Activated naive CD8-positive, alpha-beta T cell treated with anti-CD3 and anti-CD28 coated beads for 36 hours (primary cell): Measurements from ENCODE around the gene SNX21. TPM values are rescaled to one million over a fixed set of nuclear protein-coding genes. Genes with fewer than 3 reads are reported as not detected.

Source experiments
- DNase-seq: peaks from one replicate; pipeline ENCODE4 v3.0.0; 2021
- H3K27ac Mint-ChIP-seq: one replicate; pipeline ENCODE4 v1.8.0; 2022; ENCODE audit warnings: mild to moderate bottlenecking, moderate library complexity, mixed read lengths
- H3K27me3 Mint-ChIP-seq: one replicate; pipeline ENCODE4 v1.8.0; 2022; ENCODE audit warnings: mild to moderate bottlenecking, mixed read lengths
- H3K36me3 Mint-ChIP-seq: one replicate; pipeline ENCODE4 v1.8.0; 2021; ENCODE audit warnings: mild to moderate bottlenecking, mixed read lengths
- H3K4me1 Mint-ChIP-seq: one replicate; pipeline ENCODE4 v1.8.0; 2021; ENCODE audit warnings: mixed read lengths
- H3K4me3 Mint-ChIP-seq: one replicate; pipeline ENCODE4 v1.8.0; 2022; ENCODE audit warnings: mild to moderate bottlenecking, moderate library complexity, mixed read lengths
- H3K9me3 Mint-ChIP-seq: one replicate; pipeline ENCODE4 v1.8.0; 2022; ENCODE audit warnings: mixed read lengths
- total RNA-seq, 2 experiments: library from RNA; stranded (reverse); gene quantifications; one replicate each; pipeline ENCODE4 v1.2.3, GENCODE V29; 2021

The SNX21 gene
- total RNA-seq, 2 experiments from 2014 or later, result 1.3 to 1.5 TPM

DNA sequence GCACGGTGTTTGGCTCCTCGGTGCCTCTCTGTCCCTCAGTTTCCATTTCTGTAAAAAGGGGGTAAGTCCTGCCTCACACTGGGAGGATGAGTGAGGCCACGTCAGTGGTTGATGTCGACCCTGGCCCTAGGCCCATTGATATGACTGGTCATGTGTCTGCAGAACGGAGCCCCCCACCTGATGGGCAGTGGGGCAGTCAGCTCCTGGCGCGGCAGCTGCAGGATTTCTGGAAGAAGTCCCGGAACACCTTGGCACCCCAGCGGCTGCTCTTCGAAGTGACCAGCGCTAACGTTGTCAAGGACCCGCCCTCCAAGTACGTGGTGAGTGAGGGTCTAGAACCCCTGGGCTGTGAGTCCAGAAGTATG, 1.2 kb downstream of the SNX21 start:
- no peak overlapping the region for H3K4me3 Mint-ChIP-seq
- H3K27ac Mint-ChIP-seq, result no peak overlapping the region
- no peaks in the 10 kb centered on the region for H3K36me3 Mint-ChIP-seq
- peaks cover 3% of the 10 kb centered on the region for H3K27me3 Mint-ChIP-seq
- no peaks in the 10 kb centered on the region for H3K9me3 Mint-ChIP-seq
- DNase-seq, result no peak
- peaks cover 8% of the 10 kb centered on the region for H3K4me1 Mint-ChIP-seq

DNA sequence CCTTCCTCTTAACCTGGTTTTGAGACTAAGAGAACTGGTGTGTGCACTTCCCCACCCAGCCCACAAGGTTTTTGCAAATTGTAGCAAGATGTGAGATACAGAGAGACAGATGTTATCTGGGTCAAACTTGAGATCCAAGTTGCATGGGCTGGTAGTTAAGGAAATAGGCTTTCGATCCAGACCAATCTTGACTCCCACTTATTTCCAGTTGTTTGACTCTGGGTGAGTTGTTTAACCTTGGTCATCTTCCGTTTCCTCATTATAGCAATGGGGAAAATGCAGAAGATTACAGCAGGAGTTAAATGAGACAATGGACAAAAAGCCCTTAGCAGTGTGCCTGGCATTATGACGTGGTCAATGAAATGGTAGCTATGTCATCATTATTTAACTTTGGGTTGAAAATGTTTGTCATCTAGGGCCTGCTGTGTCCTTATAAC, 1.7 kb downstream of the SNX21 start:
- DNase-seq, result no peak
- H3K27me3 Mint-ChIP-seq, result peaks cover 2% of the 10 kb centered on the region
- peaks cover 8% of the 10 kb centered on the region for H3K4me1 Mint-ChIP-seq
- no peak overlapping the region for H3K4me3 Mint-ChIP-seq
- no peaks in the 10 kb centered on the region for H3K9me3 Mint-ChIP-seq
- H3K27ac Mint-ChIP-seq, result no peak overlapping the region
- no peaks in the 10 kb centered on the region for H3K36me3 Mint-ChIP-seq

DNA sequence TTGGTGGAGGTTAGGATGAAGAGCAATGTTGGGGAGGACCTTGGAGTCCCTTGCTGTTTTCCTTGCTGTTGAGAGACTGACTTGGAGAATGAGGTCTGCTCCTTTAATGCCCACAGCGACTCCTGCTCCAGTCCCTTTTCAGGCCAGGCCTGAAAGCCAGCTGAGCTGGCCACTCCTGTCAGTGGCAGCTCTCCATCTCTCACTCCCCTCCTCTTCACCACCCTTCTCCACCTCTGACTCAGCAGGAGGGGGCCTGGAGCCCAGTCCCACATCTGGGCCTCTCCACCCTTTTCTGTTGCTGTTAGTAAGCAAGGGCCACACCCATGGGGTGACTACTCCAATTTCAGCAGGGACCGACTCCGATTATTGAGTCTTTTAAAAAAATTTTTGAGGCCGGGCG, 2.2 kb downstream of the SNX21 start:
- H3K27ac Mint-ChIP-seq, result no peak overlapping the region
- DNase-seq, result no peak
- no peaks in the 10 kb centered on the region for H3K27me3 Mint-ChIP-seq
- no peak overlapping the region for H3K4me3 Mint-ChIP-seq
- peaks cover 8% of the 10 kb centered on the region for H3K4me1 Mint-ChIP-seq
- no peaks in the 10 kb centered on the region for H3K9me3 Mint-ChIP-seq
- H3K36me3 Mint-ChIP-seq, result no peaks in the 10 kb centered on the region

DNA sequence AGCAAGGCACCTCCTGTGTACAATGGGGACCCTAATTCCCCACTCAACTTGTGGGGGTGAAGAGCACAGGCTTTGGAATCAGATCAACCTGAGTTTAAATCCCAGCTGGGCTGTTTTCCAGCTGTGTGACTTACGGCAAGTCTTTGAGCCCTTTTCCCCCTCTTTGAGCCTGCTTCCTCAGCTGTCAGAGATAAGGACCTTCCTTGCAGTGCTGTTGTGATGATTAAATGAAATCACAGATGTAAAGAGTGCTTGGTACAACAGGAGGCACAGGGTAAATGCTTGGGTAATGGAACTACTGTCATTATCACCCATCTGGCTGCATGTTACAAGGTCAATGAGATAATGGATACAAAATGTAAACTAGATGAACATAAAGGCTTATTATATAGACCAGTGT, 3.2 kb downstream of the SNX21 start:
- DNase-seq, result no peak
- H3K27me3 Mint-ChIP-seq, result no peaks in the 10 kb centered on the region
- H3K4me1 Mint-ChIP-seq, result peaks cover 8% of the 10 kb centered on the region
- no peaks in the 10 kb centered on the region for H3K36me3 Mint-ChIP-seq
- no peak overlapping the region for H3K27ac Mint-ChIP-seq
- no peaks in the 10 kb centered on the region for H3K9me3 Mint-ChIP-seq
- no peak overlapping the region for H3K4me3 Mint-ChIP-seq

DNA sequence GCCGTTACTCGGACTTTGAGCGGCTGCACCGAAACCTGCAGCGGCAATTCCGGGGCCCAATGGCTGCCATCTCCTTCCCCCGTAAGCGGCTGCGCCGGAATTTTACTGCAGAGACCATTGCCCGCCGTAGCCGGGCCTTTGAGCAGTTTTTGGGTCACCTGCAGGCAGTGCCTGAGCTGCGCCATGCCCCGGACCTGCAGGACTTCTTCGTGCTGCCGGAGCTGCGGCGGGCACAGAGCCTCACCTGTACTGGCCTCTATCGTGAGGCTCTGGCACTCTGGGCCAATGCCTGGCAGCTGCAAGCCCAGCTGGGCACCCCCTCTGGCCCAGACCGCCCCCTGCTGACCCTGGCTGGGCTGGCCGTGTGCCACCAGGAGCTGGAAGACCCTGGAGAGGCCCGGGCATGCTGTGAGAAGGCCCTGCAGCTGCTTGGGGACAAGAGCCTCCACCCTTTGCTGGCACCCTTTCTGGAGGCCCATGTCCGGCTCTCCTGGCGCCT, 7.2 kb downstream of the SNX21 start:
- peaks cover 4% of the 10 kb centered on the region for H3K36me3 Mint-ChIP-seq
- DNase-seq, result no peak
- H3K4me1 Mint-ChIP-seq, result no peaks in the 10 kb centered on the region
- no peak overlapping the region for H3K27ac Mint-ChIP-seq
- no peaks in the 10 kb centered on the region for H3K27me3 Mint-ChIP-seq
- H3K9me3 Mint-ChIP-seq, result no peaks in the 10 kb centered on the region
- H3K4me3 Mint-ChIP-seq, result no peak overlapping the region

DNA sequence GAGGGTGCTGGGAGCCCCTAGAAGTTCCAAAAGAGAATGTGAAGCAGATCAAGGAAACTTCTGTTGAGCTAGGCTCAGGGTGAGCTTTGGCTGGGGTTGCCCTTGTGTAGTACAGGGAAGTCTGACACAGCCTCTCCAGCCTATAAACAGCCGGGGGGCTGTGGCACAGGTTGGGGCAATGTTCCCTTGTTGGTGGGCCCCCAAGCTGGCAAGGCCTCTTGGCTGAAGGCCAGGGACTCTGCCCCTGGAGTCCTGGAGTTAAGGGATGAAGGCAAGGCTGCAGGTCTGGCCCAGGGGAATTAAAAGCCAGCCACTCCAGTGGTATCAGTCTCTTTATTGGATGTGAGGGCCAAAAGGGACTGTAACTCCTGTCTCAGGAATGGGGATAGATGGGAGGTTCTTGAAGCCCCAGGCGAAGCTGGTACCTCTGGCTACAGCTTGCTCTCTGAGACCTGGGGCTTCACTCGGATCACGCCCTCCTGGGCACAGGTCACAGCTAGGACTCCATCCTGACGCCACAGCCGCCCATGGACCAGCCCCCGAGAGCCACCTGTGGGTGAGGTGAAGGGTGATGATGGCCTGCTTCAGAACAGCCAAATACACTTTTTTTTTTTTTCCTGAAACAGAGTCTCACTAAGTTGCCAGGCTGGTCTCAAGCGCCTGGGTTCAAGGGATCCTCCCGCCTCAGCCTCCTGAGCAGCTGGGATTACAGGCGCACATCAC, 8.0 kb downstream of the SNX21 start:
- no peak for DNase-seq
- Mint-ChIP-seq H3K4me1 (no peaks in the 10 kb centered on the region), H3K36me3 (peaks cover 4% of the 10 kb centered on the region), H3K27me3 (no peaks in the 10 kb centered on the region), H3K4me3 (no peak overlapping the region), H3K9me3 (no peaks in the 10 kb centered on the region), H3K27ac (no peak overlapping the region)

GRCh38 chr20:45842169-45842812, 8.7 kb downstream of the SNX21 start:
- Mint-ChIP-seq H3K36me3 (peaks cover 4% of the 10 kb centered on the region), H3K27ac (no peak overlapping the region), H3K4me3 (no peak overlapping the region), H3K9me3 (no peaks in the 10 kb centered on the region), H3K27me3 (no peaks in the 10 kb centered on the region), H3K4me1 (no peaks in the 10 kb centered on the region)
- DNase-seq, result no peak

- Mint-ChIP-seq H3K27ac (no peak overlapping the region), H3K27me3 (no peaks in the 10 kb centered on the region), H3K9me3 (no peaks in the 10 kb centered on the region), H3K4me3 (no peak overlapping the region), H3K4me1 (no peaks in the 10 kb centered on the region), H3K36me3 (peaks cover 4% of the 10 kb centered on the region)
- DNase-seq, result no peak
Measured at GRCh38 chr20:45843506-45843905, 9.9 kb downstream of the SNX21 start.

GRCh38 chr20:45845452-45845851, 11.9 kb downstream of the SNX21 start:
- H3K4me3 Mint-ChIP-seq, result no peak overlapping the region
- H3K27ac Mint-ChIP-seq, result no peak overlapping the region
- DNase-seq, result no peak
- H3K36me3 Mint-ChIP-seq, result peaks cover 7% of the 10 kb centered on the region
- no peaks in the 10 kb centered on the region for H3K27me3 Mint-ChIP-seq
- no peaks in the 10 kb centered on the region for H3K9me3 Mint-ChIP-seq
- H3K4me1 Mint-ChIP-seq, result no peaks in the 10 kb centered on the region

GRCh38 chr20:45848421-45848820, 14.8 kb downstream of the SNX21 start:
- H3K27me3 Mint-ChIP-seq, result no peaks in the 10 kb centered on the region
- no peak for DNase-seq
- no peak overlapping the region for H3K4me3 Mint-ChIP-seq
- H3K9me3 Mint-ChIP-seq, result no peaks in the 10 kb centered on the region
- peak overlapping the region; percentile 32 for H3K27ac Mint-ChIP-seq
- H3K4me1 Mint-ChIP-seq, result peaks cover 1% of the 10 kb centered on the region
- H3K36me3 Mint-ChIP-seq, result peaks cover 10% of the 10 kb centered on the region

- Mint-ChIP-seq H3K27me3 (no peaks in the 10 kb centered on the region), H3K27ac (no peak overlapping the region), H3K4me1 (peaks cover 8% of the 10 kb centered on the region), H3K9me3 (no peaks in the 10 kb centered on the region), H3K4me3 (no peak overlapping the region), H3K36me3 (peaks cover 10% of the 10 kb centered on the region)
- DNase-seq, result no peak
Measured at GRCh38 chr20:45848969-45849582, 15.5 kb downstream of the SNX21 start.

- Mint-ChIP-seq H3K27me3 (no peaks in the 10 kb centered on the region), H3K36me3 (peaks cover 10% of the 10 kb centered on the region), H3K4me3 (no peak overlapping the region), H3K27ac (no peak overlapping the region), H3K9me3 (no peaks in the 10 kb centered on the region), H3K4me1 (peaks cover 14% of the 10 kb centered on the region)
- DNase-seq, result no peak
Measured at GRCh38 chr20:45850238-45850637, 16.6 kb downstream of the SNX21 start.

GRCh38 chr20:45850926-45851325, 17.3 kb downstream of the SNX21 start:
- Mint-ChIP-seq H3K4me3 (no peak overlapping the region), H3K4me1 (peaks cover 18% of the 10 kb centered on the region), H3K27ac (no peak overlapping the region), H3K9me3 (no peaks in the 10 kb centered on the region), H3K36me3 (peaks cover 10% of the 10 kb centered on the region), H3K27me3 (no peaks in the 10 kb centered on the region)
- no peak for DNase-seq

GRCh38 chr20:45851501-45851900, 17.9 kb downstream of the SNX21 start:
- Mint-ChIP-seq H3K27ac (no peak overlapping the region), H3K36me3 (peaks cover 10% of the 10 kb centered on the region), H3K9me3 (no peaks in the 10 kb centered on the region), H3K27me3 (no peaks in the 10 kb centered on the region), H3K4me3 (no peak overlapping the region), H3K4me1 (peaks cover 19% of the 10 kb centered on the region)
- DNase-seq, result no peak

- H3K36me3 Mint-ChIP-seq, result peaks cover 10% of the 10 kb centered on the region
- no peak overlapping the region for H3K27ac Mint-ChIP-seq
- H3K4me1 Mint-ChIP-seq, result peaks cover 20% of the 10 kb centered on the region
- no peak for DNase-seq
- no peaks in the 10 kb centered on the region for H3K27me3 Mint-ChIP-seq
- no peaks in the 10 kb centered on the region for H3K9me3 Mint-ChIP-seq
- no peak overlapping the region for H3K4me3 Mint-ChIP-seq
Measured at GRCh38 chr20:45852326-45852725, 18.7 kb downstream of the SNX21 start.
